Mesendoderm (in vitro differentiated cells): ENCODE results near the gene PGGT1B.

Experiments used
- DNase-seq: peaks from one replicate; pipeline ENCODE4 v3.0.0; 2013
- H2AK5ac ChIP-seq: 2 replicates; pipeline ENCODE4 v1.6.1; 2013; ENCODE audit warnings: low read length, inconsistent platforms
- H2BK120ac ChIP-seq: 2 replicates; pipeline ENCODE4 v1.6.1; 2013; ENCODE audit warnings: low read depth, mild to moderate bottlenecking, low read length, moderate library complexity, mixed read lengths
- H2BK15ac ChIP-seq: replicated peaks from 2 replicates; pipeline ENCODE4 v1.6.1; 2013; ENCODE audit warnings: low read depth, mild to moderate bottlenecking, moderate library complexity
- H2BK5ac ChIP-seq: 2 replicates; pipeline ENCODE4 v1.6.1; 2013; ENCODE audit warnings: low read length, inconsistent platforms
- H3K18ac ChIP-seq: 2 replicates; pipeline ENCODE4 v1.6.1; 2013; ENCODE audit warnings: mild to moderate bottlenecking, low read length, mixed read lengths
- H3K23ac ChIP-seq: one replicate; pipeline ENCODE4 v1.6.1; 2013; ENCODE audit warnings: low read length
- H3K27ac ChIP-seq: 2 replicates; pipeline ENCODE4 v1.5.1; 2013; ENCODE audit warnings: low read depth, mild to moderate bottlenecking, inconsistent platforms, low read length, moderate library complexity
- H3K27me3 ChIP-seq: 2 replicates; pipeline ENCODE4 v1.6.1; 2013; ENCODE audit warnings: low read length, control low read depth, mild to moderate bottlenecking, inconsistent platforms; ENCODE audit not compliant: insufficient read depth, poor library complexity
- H3K36me3 ChIP-seq: 2 replicates; pipeline ENCODE4 v1.6.1; 2013; ENCODE audit warnings: low read length, inconsistent platforms; ENCODE audit not compliant: control insufficient read depth, insufficient read depth
- H3K4ac ChIP-seq: one replicate; pipeline ENCODE4 v1.6.1; 2013; ENCODE audit warnings: low read depth, mild to moderate bottlenecking, low read length, moderate library complexity
- H3K4me1 ChIP-seq: 2 replicates; pipeline ENCODE4 v1.6.1; 2013; ENCODE audit warnings: low read depth, low read length, inconsistent platforms; ENCODE audit not compliant: control insufficient read depth
- H3K4me2 ChIP-seq: 2 replicates; pipeline ENCODE4 v1.6.1; 2013; ENCODE audit warnings: low read length
- H3K4me3 ChIP-seq: 2 replicates; pipeline ENCODE4 v1.5.1; 2013; ENCODE audit warnings: mild to moderate bottlenecking, low read length
- H3K56ac ChIP-seq: one replicate; pipeline ENCODE4 v1.6.1; 2013; ENCODE audit warnings: low read length
- H3K79me1 ChIP-seq: 2 replicates; pipeline ENCODE4 v1.6.1; 2013; ENCODE audit warnings: low read length, inconsistent platforms
- H3K79me2 ChIP-seq: 2 replicates; pipeline ENCODE4 v1.6.1; 2013; ENCODE audit warnings: mild to moderate bottlenecking, low read length; ENCODE audit not compliant: control insufficient read depth, insufficient read depth
- H3K9ac ChIP-seq: 2 replicates; pipeline ENCODE4 v1.6.1; 2013; ENCODE audit warnings: low read length, inconsistent platforms
- H4K5ac ChIP-seq: one replicate; pipeline ENCODE4 v1.6.1; 2013; ENCODE audit warnings: low read length
- H4K8ac ChIP-seq: one replicate; pipeline ENCODE4 v1.6.1; 2013; ENCODE audit warnings: low read depth, mild to moderate bottlenecking, control low read depth, low read length, moderate library complexity
- WGBS: extraction: QIAGEN DNeasy Blood & Tissue Kit; methylation state at CpG from one replicate; pipeline ENCODE4 v1.1.7; 2013; ENCODE audit warnings: low lambda C conversion rate, missing lambda C conversion rate; ENCODE audit not compliant: insufficient coverage; ENCODE audit errors: extremely low coverage; 5-methylcytosine and 5-hydroxymethylcytosine counted together

The PGGT1B gene

GRCh38 chr5:115169487-115170133 lies 93.1 kb downstream of the PGGT1B start, which contains the start of gene TRIM36:
Gene TRIM36 (minus strand): TSS chr5:115169908. CDS start chr5:115169634, 274 bp downstream.
- Histone ChIP-seq H3K56ac (peak within 1 kb of the TSS; percentile 96), H3K4me1 (no peaks in the 10 kb centered on the region), H3K79me2 (peaks cover 19% of the 10 kb centered on the region), H2BK15ac (no peak within 1 kb of the TSS), H2BK5ac (peak within 1 kb of the TSS; percentile 77), H3K9ac (peak within 1 kb of the TSS; percentile 92), H2AK5ac (no peak within 1 kb of the TSS), H3K79me1 (peaks cover 13% of the 10 kb centered on the region), H4K8ac (no peak within 1 kb of the TSS), H3K27ac (peak within 1 kb of the TSS; percentile 79), H2BK120ac (no peak within 1 kb of the TSS), H3K4me2 (peak within 1 kb of the TSS; percentile 85), H3K23ac (peak within 1 kb of the TSS; percentile 92), H3K18ac (peak within 1 kb of the TSS; percentile 63), H3K36me3 (no peaks in the 10 kb centered on the region), H3K4me3 (peak within 1 kb of the TSS; percentile 90), H3K4ac (no peak within 1 kb of the TSS), H3K27me3 (no peaks in the 10 kb centered on the region), H4K5ac (no peak within 1 kb of the TSS)
- peak; percentile 97 for DNase-seq
- no CpG with 5 or more reads among the region's 68 CpGs for WGBS

GRCh38 chr5:115168829-115169486 lies 93.7 kb downstream of the PGGT1B start:
- DNase-seq: peak; percentile 39
- H3K9ac ChIP-seq: peak overlapping the region; percentile 92
- H2BK15ac ChIP-seq: no peak overlapping the region
- no peaks in the 10 kb centered on the region for H3K27me3 ChIP-seq
- no peak overlapping the region for H2BK5ac ChIP-seq
- H3K4me2 ChIP-seq: peak overlapping the region; percentile 74
- WGBS: no CpG with 5 or more reads among the region's 41 CpGs
- H3K27ac ChIP-seq: peak overlapping the region; percentile 79
- no peaks in the 10 kb centered on the region for H3K36me3 ChIP-seq
- peak overlapping the region; percentile 96 for H3K56ac ChIP-seq
- peak overlapping the region; percentile 11 for H3K18ac ChIP-seq
- H3K79me1 ChIP-seq: peaks cover 13% of the 10 kb centered on the region
- peak overlapping the region; percentile 90 for H3K4me3 ChIP-seq
- H2BK120ac ChIP-seq: no peak overlapping the region
- peaks cover 19% of the 10 kb centered on the region for H3K79me2 ChIP-seq
- no peaks in the 10 kb centered on the region for H3K4me1 ChIP-seq
- H2AK5ac ChIP-seq: no peak overlapping the region
- H3K4ac ChIP-seq: no peak overlapping the region
- H4K5ac ChIP-seq: no peak overlapping the region
- no peak overlapping the region for H4K8ac ChIP-seq
- peak overlapping the region; percentile 92 for H3K23ac ChIP-seq

GRCh38 chr5:115166744-115167393 lies 95.8 kb downstream of the PGGT1B start:
- Histone ChIP-seq H3K4ac (no peak overlapping the region), H3K27me3 (no peaks in the 10 kb centered on the region), H3K27ac (no peak overlapping the region), H2BK15ac (no peak overlapping the region), H3K23ac (no peak overlapping the region), H3K79me1 (peaks cover 13% of the 10 kb centered on the region), H2BK120ac (no peak overlapping the region), H3K4me2 (no peak overlapping the region), H2BK5ac (no peak overlapping the region), H3K56ac (no peak overlapping the region), H2AK5ac (no peak overlapping the region), H3K36me3 (no peaks in the 10 kb centered on the region), H4K8ac (no peak overlapping the region), H3K18ac (no peak overlapping the region), H3K9ac (no peak overlapping the region), H3K4me3 (no peak overlapping the region), H3K4me1 (no peaks in the 10 kb centered on the region), H4K5ac (no peak overlapping the region), H3K79me2 (peaks cover 19% of the 10 kb centered on the region)
- WGBS: no CpG with 5 or more reads among the region's 12 CpGs
- DNase-seq: no peak

GRCh38 chr5:115165790-115166189 lies 96.9 kb downstream of the PGGT1B start:
- Histone ChIP-seq H3K56ac (no peak overlapping the region), H3K27ac (no peak overlapping the region)
- no CpG with 5 or more reads among the region's 5 CpGs for WGBS

GRCh38 chr5:115160975-115161475 lies 101.7 kb downstream of the PGGT1B start:
- H4K5ac ChIP-seq: no peak overlapping the region
- WGBS: no CpG with 5 or more reads among the region's 3 CpGs

More at GRCh38 chr5:115165790-115166189, 96.9 kb downstream of the PGGT1B start:
- no peak for DNase-seq
- no peak overlapping the region for H3K4me3 ChIP-seq
- H3K4me1 ChIP-seq: no peaks in the 10 kb centered on the region
- H2BK5ac ChIP-seq: no peak overlapping the region
- H3K9ac ChIP-seq: no peak overlapping the region
- H3K36me3 ChIP-seq: no peaks in the 10 kb centered on the region
- H3K79me2 ChIP-seq: peaks cover 19% of the 10 kb centered on the region
- no peak overlapping the region for H2BK120ac ChIP-seq
- H3K4ac ChIP-seq: no peak overlapping the region
- no peak overlapping the region for H2AK5ac ChIP-seq
- H4K8ac ChIP-seq: no peak overlapping the region
- H3K27me3 ChIP-seq: no peaks in the 10 kb centered on the region
- H3K79me1 ChIP-seq: peaks cover 13% of the 10 kb centered on the region
- no peak overlapping the region for H3K23ac ChIP-seq
- H2BK15ac ChIP-seq: no peak overlapping the region
- H4K5ac ChIP-seq: no peak overlapping the region
- H3K18ac ChIP-seq: no peak overlapping the region
- no peak overlapping the region for H3K4me2 ChIP-seq

More at GRCh38 chr5:115160975-115161475, 101.7 kb downstream of the PGGT1B start:
- H3K18ac ChIP-seq: no peak overlapping the region
- H3K4me1 ChIP-seq: no peaks in the 10 kb centered on the region
- DNase-seq: no peak
- no peak overlapping the region for H3K4me3 ChIP-seq
- H4K8ac ChIP-seq: no peak overlapping the region
- no peak overlapping the region for H3K23ac ChIP-seq
- H2AK5ac ChIP-seq: no peak overlapping the region
- H3K79me2 ChIP-seq: peaks cover 7% of the 10 kb centered on the region
- no peak overlapping the region for H2BK5ac ChIP-seq
- H3K56ac ChIP-seq: no peak overlapping the region
- no peaks in the 10 kb centered on the region for H3K36me3 ChIP-seq
- H3K4ac ChIP-seq: no peak overlapping the region
- no peak overlapping the region for H3K27ac ChIP-seq
- H3K79me1 ChIP-seq: peaks cover 8% of the 10 kb centered on the region
- H3K4me2 ChIP-seq: no peak overlapping the region
- no peaks in the 10 kb centered on the region for H3K27me3 ChIP-seq
- no peak overlapping the region for H2BK15ac ChIP-seq
- no peak overlapping the region for H3K9ac ChIP-seq
- H2BK120ac ChIP-seq: no peak overlapping the region
